ENCODE data around the gene NRDC. TPM values are rescaled to one million over a fixed set of nuclear protein-coding genes. Genes with fewer than 3 reads are reported as not detected.

NRDC gene, protein sequence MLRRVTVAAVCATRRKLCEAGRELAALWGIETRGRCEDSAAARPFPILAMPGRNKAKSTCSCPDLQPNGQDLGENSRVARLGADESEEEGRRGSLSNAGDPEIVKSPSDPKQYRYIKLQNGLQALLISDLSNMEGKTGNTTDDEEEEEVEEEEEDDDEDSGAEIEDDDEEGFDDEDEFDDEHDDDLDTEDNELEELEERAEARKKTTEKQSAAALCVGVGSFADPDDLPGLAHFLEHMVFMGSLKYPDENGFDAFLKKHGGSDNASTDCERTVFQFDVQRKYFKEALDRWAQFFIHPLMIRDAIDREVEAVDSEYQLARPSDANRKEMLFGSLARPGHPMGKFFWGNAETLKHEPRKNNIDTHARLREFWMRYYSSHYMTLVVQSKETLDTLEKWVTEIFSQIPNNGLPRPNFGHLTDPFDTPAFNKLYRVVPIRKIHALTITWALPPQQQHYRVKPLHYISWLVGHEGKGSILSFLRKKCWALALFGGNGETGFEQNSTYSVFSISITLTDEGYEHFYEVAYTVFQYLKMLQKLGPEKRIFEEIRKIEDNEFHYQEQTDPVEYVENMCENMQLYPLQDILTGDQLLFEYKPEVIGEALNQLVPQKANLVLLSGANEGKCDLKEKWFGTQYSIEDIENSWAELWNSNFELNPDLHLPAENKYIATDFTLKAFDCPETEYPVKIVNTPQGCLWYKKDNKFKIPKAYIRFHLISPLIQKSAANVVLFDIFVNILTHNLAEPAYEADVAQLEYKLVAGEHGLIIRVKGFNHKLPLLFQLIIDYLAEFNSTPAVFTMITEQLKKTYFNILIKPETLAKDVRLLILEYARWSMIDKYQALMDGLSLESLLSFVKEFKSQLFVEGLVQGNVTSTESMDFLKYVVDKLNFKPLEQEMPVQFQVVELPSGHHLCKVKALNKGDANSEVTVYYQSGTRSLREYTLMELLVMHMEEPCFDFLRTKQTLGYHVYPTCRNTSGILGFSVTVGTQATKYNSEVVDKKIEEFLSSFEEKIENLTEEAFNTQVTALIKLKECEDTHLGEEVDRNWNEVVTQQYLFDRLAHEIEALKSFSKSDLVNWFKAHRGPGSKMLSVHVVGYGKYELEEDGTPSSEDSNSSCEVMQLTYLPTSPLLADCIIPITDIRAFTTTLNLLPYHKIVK
- total RNA-seq (2014; rRNA removed; shearing (Covaris generic); ENCODE audit: low replicate concordance) = 33.7 TPM in 2 replicates

DNA sequence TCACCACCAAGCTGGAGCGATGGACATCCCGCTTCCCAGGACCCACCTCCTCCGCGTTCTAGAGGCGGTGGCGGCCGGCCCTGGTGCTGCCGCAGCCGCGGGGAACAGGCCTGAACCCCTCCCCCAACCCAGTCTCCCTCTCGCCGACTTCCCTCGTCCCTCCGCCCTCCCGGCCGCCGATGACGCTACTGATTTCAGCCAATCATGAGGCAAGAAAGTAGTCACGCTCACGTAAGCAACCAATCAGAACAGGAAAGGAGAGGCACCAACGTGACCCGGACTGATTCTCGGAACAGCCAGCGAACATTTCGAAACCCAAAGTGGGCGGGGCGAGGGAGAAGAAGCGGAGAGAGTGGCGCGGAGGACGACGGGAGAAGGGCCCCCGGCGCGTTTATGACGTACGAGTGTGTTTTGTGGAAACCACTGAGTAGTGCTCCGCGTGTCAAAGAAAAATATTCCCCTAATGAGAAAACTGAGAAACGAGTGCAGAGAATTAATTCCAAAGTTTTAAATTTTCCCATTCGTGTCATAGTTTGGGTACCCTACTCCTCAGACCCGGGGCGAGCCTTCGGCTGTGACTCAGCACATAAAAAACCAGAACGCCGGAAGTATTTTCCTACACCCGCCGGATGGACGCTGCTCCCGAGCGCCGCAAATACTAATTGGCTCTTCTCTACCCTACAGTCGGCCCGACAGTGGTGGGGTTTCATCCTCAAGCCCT, at the start of gene NRDC:
Gene NRDC, minus strand, starts transcription at position 112 of the 721 bp plus-strand sequence. CDS start 112 bp downstream, outside the sequence.
- in situ Hi-C loops (cut with HindIII; ENCODE audit: low pct_unique_long_range_greater_than_20kb, low sequenced_read_pairs) = no loop called here

DNA sequence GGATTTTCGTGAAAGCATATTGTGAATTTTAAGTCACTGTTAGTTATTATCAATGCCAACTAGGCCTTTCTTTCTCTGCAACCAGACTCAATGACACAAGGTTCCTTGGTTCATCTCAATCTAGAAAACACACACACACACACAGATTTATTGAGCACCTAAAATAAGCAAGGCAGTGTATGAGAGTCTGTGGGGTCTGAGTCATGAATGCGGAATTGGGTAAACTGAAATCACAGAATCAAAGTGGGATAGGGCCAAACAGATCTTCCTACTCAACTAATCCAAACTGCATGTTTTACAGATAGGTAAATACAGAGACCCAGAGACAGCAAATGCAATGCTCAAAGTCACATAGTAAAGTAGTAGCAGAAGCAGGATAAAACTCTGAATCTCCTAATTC, 48.5 kb upstream of the NRDC start:
- DNase-seq (ENCODE audit: low read depth) = no peak
- in situ Hi-C loops (cut with HindIII; ENCODE audit: low pct_unique_long_range_greater_than_20kb, low sequenced_read_pairs) = no loop called here

More for the DNA sequence above, at the start of gene NRDC:
- peak; percentile 99 for DNase-seq (ENCODE audit: low read depth)

DNA sequence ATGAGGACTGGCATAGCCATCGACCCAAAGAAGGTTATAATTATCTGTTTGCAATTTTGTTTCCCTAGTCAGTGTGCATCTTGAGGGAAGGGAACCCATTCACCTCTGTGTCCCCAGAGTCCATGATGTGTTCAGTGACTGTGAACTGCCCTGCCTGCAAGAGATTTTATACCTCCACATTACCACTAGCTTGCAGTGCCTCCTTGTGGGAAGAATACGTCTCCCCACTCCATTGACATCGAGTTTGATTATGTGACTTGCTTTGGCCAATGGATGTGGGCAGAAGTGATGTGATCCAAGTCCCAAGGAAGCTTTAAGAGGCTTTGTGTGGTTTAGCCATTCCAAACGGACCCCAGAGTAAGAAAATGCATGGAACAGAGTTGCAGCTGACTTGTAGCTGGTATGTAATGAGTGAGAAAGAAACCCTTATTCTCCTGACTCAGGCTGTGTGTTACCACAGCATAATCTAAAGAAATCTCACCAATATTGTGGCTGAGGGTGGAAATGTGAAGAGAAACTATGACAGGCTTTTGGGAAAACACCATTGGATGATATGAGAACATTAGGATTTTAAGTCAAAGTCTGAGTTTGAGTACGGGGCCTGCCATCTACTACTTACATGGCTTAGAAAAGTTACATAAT, 47.8 kb upstream of the NRDC start:
- DNase-seq (ENCODE audit: low read depth) = no peak
- in situ Hi-C loops (cut with HindIII; ENCODE audit: low pct_unique_long_range_greater_than_20kb, low sequenced_read_pairs) = no loop called here

GRCh38 chr1:51924455-51924854, 45.9 kb upstream of the NRDC start:
- in situ Hi-C loops (cut with HindIII; ENCODE audit: low pct_unique_long_range_greater_than_20kb, low sequenced_read_pairs) = no loop called here
- no peak for DNase-seq (ENCODE audit: low read depth)

- in situ Hi-C loops (cut with HindIII; ENCODE audit: low pct_unique_long_range_greater_than_20kb, low sequenced_read_pairs) = no loop called here
- DNase-seq (ENCODE audit: low read depth) = no peak
Observed at GRCh38 chr1:51922040-51922439, 43.5 kb upstream of the NRDC start.

DNA sequence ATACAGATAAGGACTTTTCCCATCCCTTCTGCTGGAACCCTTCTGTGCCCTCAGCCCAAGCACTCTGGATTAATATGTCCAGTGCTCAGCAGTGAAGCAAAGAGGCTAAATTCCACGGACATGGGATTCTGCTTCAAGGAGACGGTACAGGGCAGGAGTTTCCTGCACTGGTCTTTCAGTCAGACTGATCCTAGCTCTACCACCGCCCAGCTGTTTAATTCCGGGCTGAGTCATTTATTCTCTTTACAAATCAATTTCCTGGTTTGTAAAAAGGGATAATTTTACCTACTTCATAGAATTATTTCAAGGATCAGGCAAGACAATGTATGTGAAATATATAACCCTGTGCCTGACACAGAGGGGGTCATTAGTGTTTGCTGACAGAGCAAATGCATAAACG, 41.6 kb upstream of the NRDC start:
- in situ Hi-C loops (cut with HindIII; ENCODE audit: low pct_unique_long_range_greater_than_20kb, low sequenced_read_pairs) = no loop called here
- DNase-seq (ENCODE audit: low read depth) = no peak

GRCh38 chr1:51919684-51920083, 41.2 kb upstream of the NRDC start:
- in situ Hi-C loops (cut with HindIII; ENCODE audit: low pct_unique_long_range_greater_than_20kb, low sequenced_read_pairs) = no loop called here

GRCh38 chr1:51916587-51917405, 38.3 kb upstream of the NRDC start:
- no peak for DNase-seq (ENCODE audit: low read depth)
- in situ Hi-C loops (cut with HindIII; ENCODE audit: low pct_unique_long_range_greater_than_20kb, low sequenced_read_pairs) = no loop called here

More at GRCh38 chr1:51919684-51920083, 41.2 kb upstream of the NRDC start:
- no peak for DNase-seq (ENCODE audit: low read depth)

DNA sequence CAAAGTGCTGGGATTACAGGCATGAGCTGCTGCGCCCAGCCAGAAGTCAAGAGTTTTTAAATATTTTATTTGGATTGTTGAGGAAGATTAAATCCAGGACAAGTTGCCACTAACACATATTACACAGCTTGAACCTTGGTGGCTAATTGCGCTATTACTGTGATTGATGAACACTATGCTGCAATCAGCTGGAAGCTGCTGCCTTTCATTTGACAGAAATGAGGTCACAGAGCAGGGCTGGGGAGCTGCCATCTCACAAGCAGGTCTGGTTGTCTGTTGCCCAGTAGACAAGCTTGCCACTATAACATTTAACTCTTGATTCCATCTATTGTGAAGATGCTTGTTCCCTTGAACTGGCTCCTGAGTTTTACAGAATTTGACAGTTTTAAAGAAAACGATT, 37.4 kb upstream of the NRDC start:
- in situ Hi-C loops (cut with HindIII; ENCODE audit: low pct_unique_long_range_greater_than_20kb, low sequenced_read_pairs) = no loop called here
- no peak for DNase-seq (ENCODE audit: low read depth)

DNA sequence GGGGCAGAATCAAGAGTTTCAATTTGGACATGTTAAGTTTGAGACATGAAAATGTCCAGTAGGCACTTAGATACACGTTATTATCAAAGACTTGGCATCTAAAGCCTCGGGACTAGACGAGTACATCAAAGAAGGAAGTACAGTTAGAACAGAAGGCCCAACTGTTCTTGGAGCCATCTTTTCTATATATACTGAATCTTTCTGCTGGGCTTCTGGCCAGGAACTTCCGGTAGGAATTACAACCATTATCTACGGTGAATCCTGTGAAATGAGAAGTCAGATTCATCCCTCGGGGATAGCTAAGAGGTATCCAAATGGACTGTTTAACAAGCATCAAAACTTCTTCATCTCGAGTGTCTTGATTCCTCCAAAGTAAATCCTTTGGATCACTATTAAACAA, 34.4 kb upstream of the NRDC start:
- DNase-seq (ENCODE audit: low read depth) = no peak
- in situ Hi-C loops (cut with HindIII; ENCODE audit: low pct_unique_long_range_greater_than_20kb, low sequenced_read_pairs) = no loop called here

DNA sequence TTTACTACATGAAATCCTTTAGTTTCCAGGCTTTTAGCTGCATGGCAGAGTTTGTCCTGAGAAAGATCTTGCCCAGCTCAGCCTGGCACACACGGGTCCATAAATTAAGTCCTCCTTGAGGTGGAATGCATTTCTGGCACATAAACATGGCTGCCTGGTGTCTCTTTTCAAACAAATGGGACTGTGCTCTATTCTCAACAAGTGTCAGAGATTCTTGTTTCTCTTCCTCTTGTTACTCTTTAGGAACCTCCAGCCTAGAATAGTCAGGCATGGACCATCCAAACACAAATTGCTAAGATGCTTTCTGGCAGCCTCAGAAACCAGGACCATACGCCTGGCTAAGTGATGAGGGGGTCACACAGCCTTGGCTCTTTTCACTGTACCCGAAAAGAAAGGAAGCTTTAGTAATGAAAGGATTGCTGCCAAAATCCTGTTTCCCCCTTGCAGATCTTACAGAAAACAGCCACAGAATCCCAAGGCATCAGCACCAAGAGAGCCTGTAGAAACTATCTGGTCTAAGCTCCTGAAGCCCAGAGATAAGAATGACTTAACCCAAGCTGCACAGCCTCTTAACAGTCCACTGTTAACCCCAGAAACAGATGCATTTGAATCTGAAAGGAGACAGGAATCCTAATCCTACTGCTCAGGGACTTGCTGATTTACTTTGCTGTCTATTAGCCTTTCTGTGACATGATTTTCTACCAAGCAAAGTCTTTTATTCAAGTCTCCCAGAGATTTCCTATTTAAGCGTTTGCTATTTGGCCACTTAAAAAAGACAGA, 31.9 kb upstream of the NRDC start:
- in situ Hi-C loops (cut with HindIII; ENCODE audit: low pct_unique_long_range_greater_than_20kb, low sequenced_read_pairs) = no loop called here
- DNase-seq (ENCODE audit: low read depth) = no peak

GRCh38 chr1:51908499-51908898, 30.0 kb upstream of the NRDC start:
- in situ Hi-C loops (cut with HindIII; ENCODE audit: low pct_unique_long_range_greater_than_20kb, low sequenced_read_pairs) = no loop called here
- no peak for DNase-seq (ENCODE audit: low read depth)

- in situ Hi-C loops (cut with HindIII; ENCODE audit: low pct_unique_long_range_greater_than_20kb, low sequenced_read_pairs) = no loop called here
- no peak for DNase-seq (ENCODE audit: low read depth)
Observed at GRCh38 chr1:51907079-51907702, 28.7 kb upstream of the NRDC start.

GRCh38 chr1:51906306-51907078, 28.0 kb upstream of the NRDC start:
- peak; percentile 33 for DNase-seq (ENCODE audit: low read depth)
- in situ Hi-C loops (cut with HindIII; ENCODE audit: low pct_unique_long_range_greater_than_20kb, low sequenced_read_pairs) = no loop called here

DNA sequence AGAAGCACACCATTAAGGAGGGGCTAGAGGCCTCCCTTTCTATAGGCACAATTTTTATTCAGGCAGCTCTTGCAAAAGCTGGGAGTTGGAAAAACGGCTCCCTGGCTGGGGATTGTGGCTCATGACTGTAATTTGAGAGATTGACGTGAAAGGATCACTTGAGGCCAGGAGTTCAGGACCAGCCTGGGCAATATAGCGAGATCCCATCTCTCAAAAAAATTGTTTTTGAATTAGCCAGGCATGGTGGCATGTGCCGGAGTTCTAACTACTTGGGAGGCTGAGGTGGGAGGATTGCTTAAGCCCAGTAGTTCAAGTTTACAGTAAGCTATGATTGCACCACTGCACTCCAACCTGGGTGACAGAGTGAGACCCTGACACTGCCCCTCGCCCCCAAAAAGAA, 23.9 kb upstream of the NRDC start:
- in situ Hi-C loops (cut with HindIII; ENCODE audit: low pct_unique_long_range_greater_than_20kb, low sequenced_read_pairs) = no loop called here
- DNase-seq (ENCODE audit: low read depth) = no peak
